Ishikawa (cell line): Measurements from ENCODE around the gene RIMBP2.

Experiments
- CEBPB ChIP-seq: IDR thresholded peaks from 2 replicates; pipeline ENCODE4 v1.6.1; 2012
- CREB1 ChIP-seq: IDR thresholded peaks from 2 replicates; pipeline ENCODE4 v1.6.1; 2012; ENCODE audit warnings: low read depth
- EGR1 ChIP-seq: IDR thresholded peaks from 2 replicates; pipeline ENCODE4 v1.6.1; 2012
- EP300 ChIP-seq: IDR thresholded peaks from 2 replicates; pipeline ENCODE4 v1.6.1; 2012; ENCODE audit warnings: borderline replicate concordance
- FOXM1 ChIP-seq: IDR thresholded peaks from 2 replicates; pipeline ENCODE4 v1.6.1; 2012; ENCODE audit warnings: low read depth, borderline replicate concordance
- NFIC ChIP-seq: IDR thresholded peaks from 2 replicates; pipeline ENCODE4 v1.6.1; 2012
- RAD21 ChIP-seq: IDR thresholded peaks from 2 replicates; pipeline ENCODE4 v1.6.1; 2012; ENCODE audit warnings: low read depth
- TAF1 ChIP-seq: IDR thresholded peaks from 2 replicates; pipeline ENCODE4 v1.6.1; 2012; ENCODE audit warnings: low read depth, mild to moderate bottlenecking
- TCF12 ChIP-seq: IDR thresholded peaks from 2 replicates; pipeline ENCODE4 v1.6.1; 2012; ENCODE audit warnings: low read depth
- TEAD4 ChIP-seq: IDR thresholded peaks from 2 replicates; pipeline ENCODE4 v1.6.1; 2012
- YY1 ChIP-seq: IDR thresholded peaks from 2 replicates; pipeline ENCODE4 v1.6.1; 2012; ENCODE audit warnings: low read depth
- ZBTB7A ChIP-seq: IDR thresholded peaks from 2 replicates; pipeline ENCODE4 v1.6.1; 2012; ENCODE audit warnings: low read depth
- TF ChIP-seq, protein P1 (sequence below): IDR thresholded peaks from 2 replicates; pipeline ENCODE4 v1.6.1; 2012
- TF ChIP-seq, protein P2 (sequence below): IDR thresholded peaks from 2 replicates; pipeline ENCODE4 v1.6.1; 2012
- TF ChIP-seq, protein P3 (sequence below): IDR thresholded peaks from 2 replicates; pipeline ENCODE4 v1.6.1; 2012; ENCODE audit warnings: low read depth, mild to moderate bottlenecking

Gene RIMBP2

DNA sequence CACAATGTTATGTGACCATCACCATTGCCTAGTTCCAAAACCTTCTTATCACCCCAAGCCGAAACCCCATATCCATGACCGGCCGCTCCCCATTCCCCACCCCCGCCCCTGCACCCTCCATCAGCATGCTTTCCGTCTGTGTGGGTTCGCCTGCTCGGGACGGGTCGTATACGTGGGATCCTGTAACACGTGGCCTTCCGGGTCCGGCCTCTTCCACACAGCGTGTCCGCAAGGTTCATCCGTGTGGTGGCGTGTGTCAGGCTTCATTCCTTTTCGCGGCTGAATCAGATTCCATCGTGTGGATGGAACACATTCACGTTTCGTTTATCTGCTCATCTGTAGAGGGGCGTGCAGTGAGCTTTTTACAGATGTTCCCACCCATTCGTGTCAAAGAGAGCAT, 41.4 kb downstream of the RIMBP2 start:
- TF ChIP-seq CREB1: no peak
- TF ChIP-seq TAF1: no peak

DNA sequence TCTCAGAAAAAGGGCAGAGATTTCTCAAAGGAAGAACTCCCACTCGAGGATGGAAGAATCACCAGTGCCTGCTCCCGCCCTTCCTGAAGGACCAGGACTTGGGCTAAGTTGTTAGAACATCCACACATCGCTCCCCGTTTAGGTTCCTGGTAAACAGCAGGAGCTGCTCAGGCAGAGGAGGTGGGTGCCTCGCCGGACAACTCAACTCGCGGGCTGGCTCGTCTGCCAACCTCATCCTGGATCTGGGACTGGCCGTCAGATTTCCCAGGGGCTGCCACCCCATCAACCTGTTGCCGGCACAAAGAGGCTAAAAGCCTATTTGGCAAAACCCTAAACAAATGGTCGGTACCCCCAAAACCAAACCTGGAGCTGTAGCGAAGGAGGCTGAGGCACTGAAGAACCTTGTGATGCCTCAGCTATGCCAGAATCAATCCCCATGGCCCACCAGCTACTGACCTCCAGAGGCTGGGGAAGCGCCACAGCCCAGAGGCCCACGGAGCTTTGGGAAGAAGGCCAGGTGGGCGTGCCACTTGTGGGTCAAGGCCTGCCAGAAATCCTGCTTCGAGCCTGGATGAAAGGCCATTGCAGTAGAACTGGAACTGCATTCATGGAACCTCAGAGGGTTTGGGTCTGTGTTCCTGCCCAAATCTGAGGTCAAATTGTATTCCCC, 42.9 kb downstream of the RIMBP2 start:
- TF ChIP-seq, protein P1, sequence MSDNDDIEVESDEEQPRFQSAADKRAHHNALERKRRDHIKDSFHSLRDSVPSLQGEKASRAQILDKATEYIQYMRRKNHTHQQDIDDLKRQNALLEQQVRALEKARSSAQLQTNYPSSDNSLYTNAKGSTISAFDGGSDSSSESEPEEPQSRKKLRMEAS: no peak
- TF ChIP-seq TAF1 (no peak), NFIC (no peak), ZBTB7A (no peak), YY1 (no peak)
- TF ChIP-seq, protein P2, sequence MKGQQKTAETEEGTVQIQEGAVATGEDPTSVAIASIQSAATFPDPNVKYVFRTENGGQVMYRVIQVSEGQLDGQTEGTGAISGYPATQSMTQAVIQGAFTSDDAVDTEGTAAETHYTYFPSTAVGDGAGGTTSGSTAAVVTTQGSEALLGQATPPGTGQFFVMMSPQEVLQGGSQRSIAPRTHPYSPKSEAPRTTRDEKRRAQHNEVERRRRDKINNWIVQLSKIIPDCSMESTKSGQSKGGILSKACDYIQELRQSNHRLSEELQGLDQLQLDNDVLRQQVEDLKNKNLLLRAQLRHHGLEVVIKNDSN: no peak

DNA sequence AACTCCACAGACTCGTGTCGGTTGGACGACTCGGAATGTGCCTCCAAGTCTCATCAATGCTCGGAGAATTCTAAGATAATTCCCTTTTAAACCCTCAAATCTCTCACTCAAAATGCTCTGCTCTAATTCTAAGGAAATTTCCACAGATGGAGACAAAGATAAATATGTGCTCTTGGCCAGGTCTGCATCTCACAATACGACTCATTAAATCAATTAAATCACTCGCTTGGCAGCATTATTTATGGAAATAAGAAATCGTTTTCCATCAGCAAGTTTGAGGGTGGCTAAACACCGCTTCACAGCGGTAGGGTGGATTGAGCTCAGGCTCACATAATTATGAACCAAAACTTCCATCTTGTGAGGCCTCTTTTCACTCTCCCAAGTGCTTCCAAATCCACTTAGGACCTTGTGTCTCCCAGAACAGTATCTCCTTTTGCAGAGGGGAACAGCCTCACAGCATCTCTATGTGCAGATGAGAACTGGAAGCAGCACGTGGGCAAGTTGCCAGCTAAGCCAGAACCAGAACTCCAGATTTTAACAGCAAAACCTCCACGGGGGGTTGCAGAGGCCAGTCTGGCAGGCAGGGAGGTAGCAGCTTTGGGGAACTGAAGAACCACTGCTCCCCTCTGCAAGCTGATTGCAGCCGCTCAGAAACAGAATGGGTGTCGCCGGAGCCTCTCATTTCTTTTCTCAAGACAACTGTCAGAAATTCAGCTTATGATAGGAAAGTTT, 43.8 kb downstream of the RIMBP2 start:
- TF ChIP-seq TAF1 (no peak), EP300 (no peak), NFIC (no peak), ZBTB7A (no peak), YY1 (no peak), CREB1 (no peak), CEBPB (no peak), TCF12 (no peak), FOXM1 (no peak), TEAD4 (no peak), RAD21 (no peak), EGR1 (no peak)
- TF ChIP-seq, protein P3, sequence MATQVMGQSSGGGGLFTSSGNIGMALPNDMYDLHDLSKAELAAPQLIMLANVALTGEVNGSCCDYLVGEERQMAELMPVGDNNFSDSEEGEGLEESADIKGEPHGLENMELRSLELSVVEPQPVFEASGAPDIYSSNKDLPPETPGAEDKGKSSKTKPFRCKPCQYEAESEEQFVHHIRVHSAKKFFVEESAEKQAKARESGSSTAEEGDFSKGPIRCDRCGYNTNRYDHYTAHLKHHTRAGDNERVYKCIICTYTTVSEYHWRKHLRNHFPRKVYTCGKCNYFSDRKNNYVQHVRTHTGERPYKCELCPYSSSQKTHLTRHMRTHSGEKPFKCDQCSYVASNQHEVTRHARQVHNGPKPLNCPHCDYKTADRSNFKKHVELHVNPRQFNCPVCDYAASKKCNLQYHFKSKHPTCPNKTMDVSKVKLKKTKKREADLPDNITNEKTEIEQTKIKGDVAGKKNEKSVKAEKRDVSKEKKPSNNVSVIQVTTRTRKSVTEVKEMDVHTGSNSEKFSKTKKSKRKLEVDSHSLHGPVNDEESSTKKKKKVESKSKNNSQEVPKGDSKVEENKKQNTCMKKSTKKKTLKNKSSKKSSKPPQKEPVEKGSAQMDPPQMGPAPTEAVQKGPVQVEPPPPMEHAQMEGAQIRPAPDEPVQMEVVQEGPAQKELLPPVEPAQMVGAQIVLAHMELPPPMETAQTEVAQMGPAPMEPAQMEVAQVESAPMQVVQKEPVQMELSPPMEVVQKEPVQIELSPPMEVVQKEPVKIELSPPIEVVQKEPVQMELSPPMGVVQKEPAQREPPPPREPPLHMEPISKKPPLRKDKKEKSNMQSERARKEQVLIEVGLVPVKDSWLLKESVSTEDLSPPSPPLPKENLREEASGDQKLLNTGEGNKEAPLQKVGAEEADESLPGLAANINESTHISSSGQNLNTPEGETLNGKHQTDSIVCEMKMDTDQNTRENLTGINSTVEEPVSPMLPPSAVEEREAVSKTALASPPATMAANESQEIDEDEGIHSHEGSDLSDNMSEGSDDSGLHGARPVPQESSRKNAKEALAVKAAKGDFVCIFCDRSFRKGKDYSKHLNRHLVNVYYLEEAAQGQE: no peak
- TF ChIP-seq, protein P2: no peak
- TF ChIP-seq, protein P1: no peak

DNA sequence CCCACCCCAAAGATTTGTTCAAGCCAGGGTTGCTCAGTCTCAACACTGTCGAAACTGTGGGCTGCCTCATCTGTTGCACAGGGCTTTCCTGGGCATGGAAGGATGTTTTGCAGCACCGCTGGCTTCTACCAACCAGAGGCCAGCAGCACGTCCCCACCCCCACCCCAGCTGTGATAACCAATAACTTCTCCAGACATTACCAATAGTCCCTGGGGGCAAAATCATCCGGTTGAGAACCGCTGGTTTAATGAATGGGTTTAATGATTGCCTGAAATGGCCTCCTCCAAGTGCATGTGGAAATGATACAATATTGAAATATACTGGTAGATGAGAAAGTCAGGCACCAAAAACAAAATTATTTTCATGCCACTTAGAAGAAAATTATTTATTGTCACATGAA, 44.5 kb downstream of the RIMBP2 start:
- TF ChIP-seq TCF12 (no peak), YY1 (no peak), RAD21 (no peak), FOXM1 (no peak), NFIC (no peak), CEBPB (no peak), ZBTB7A (no peak), TEAD4 (no peak), EGR1 (no peak), CREB1 (no peak), EP300 (no peak), TAF1 (no peak)
- TF ChIP-seq, protein P3: no peak
- TF ChIP-seq, protein P2: no peak
- TF ChIP-seq, protein P1: no peak

DNA sequence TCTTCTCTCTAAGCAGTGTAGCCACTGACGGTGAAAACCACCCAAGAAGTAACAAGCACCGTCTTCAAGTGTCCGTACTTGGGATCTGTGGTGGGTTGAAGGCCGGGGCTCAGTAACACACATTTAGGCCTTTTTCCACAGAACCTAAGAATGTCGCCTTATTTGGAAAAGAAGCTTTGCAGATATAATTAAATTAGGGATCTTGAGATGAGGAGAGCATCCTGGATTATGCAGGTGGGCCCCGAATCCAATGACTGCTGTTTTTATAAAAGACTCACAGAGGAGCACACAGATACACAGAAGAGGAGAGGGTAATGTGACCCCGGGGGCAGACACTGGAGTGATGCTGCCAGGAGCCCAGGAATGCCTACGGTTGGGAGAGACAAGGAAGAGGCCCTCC, 46.3 kb downstream of the RIMBP2 start:
- TF ChIP-seq TCF12 (no peak), NFIC (no peak), EP300 (no peak)
- TF ChIP-seq, protein P2: no peak
